ENCODE data around the gene SSR4.

GRCh38 chrX:153803211-153804099 lies 9.0 kb downstream of the SSR4 start:
- TF ChIP-seq RAD21 (IDR thresholded peaks at IDR 0.05; ENCODE audit: insufficient read depth, low read depth, low read length) (no peak), POLR2A (IDR thresholded peaks at IDR 0.05; ENCODE audit: low read depth, low read length) (no peak), POLR2AphosphoS5 (IDR thresholded peaks at IDR 0.05; ENCODE audit: low read length) (no peak), ZNF24 (IDR thresholded peaks at IDR 0.05) (no peak), JUNB (IDR thresholded peaks at IDR 0.05) (no peak)

Measured in GM12878 (cell line).